GM18502 (cell line): ENCODE data around the gene DICER1.
"Not testable (repeated sequence)": the region's sequence is repeated elsewhere in the genome, so short reads cannot be mapped to it uniquely, and the experiment has no call there.

Source experiments
- ATAC-seq: cut with Tn5 transposase; IDR thresholded peaks from one replicate; pipeline ENCODE4 v1.9.1; 2021; ENCODE audit warnings: mild to moderate bottlenecking; ENCODE audit not compliant: unreplicated experiment, poor library complexity

The DICER1 gene

DNA sequence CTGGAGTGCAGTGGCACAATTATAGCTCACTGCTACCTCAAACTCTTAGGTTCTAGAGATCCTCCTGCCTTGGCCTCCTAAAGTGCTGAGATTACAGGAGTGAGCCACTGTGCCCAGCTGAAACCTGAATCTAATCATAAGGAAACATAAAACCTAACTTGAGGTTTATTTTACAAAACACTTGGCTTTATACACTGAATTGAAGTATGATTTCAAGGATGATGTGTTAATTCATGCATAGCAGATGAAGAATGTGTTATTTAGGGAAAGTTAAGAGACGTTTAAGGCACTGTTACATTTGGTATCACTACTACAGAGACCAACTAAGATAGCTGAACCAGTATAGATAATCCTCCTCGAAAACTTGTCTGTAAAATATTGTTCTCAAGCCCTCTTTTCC is 6.4 kb downstream of the DICER1 start:
- no peak for ATAC-seq

DNA sequence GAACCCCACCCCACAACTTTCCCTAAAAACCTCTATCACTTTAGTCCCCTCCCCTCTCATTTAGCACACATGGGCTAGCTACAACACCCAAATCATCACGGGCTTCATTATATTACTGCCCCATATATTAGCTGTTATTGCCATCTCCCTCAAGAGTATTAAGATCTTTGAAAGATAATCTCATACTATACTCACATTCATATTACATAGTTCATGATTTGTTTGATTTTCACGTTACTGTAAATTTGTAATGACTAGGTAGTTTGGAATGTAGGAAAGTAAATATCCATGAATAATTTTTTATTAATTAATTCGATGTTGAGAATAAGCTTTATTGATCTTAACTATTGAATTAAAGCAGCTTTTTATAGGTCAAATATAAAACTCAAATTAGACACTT is 7.9 kb downstream of the DICER1 start:
- no peak for ATAC-seq

DNA sequence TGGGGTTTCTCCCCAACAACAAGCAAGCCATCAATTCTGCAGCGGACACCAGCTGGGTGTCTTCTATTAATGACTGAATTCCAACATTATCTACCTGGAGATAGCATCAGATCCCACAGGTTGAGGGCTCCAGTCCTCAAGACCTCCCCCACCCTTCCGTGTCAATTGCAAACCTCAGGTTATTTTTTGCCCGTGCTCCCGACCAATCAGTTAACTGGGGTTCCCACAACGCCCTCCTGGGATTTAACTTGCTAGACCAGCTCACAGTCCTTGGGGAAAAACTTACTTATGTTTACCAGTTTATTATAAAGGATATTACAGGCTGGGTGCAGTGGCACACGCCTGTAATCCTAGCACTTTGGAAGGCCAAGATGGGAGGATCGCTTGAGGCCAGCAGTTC is 9.7 kb downstream of the DICER1 start:
- ATAC-seq: no peak

DNA sequence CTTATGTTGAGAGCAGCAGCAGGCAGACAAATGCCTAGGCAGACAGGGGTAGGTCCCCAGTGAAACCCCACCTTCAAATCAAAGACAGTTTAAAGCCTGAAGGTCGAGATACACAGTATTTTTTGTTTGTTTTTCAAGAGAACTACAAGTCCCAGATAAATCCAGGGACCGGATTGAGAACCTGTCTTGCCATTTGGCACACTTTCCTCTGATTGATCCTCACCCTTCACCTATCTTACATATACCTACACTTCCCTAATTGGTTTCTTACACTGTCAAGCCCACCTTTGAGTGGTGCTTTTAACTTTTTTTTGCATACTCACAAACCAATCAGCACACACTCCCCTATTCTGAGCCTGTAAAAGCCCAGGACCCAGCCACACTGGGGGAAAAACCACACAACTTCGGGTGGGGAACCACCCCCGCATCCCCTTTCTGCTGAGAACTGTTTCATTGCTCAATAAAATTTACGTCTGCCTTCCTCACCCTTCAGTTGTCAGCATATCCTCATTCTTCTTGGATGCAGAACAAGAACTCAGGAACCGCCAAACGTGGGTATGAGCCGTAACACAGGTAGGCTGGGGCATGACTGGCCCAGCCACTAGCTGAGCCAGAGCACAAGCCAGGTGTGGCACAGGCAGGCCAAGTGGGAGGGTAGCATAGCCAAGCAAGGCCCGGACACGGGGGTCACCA is 11.1 kb downstream of the DICER1 start:
- no peak for ATAC-seq

DNA sequence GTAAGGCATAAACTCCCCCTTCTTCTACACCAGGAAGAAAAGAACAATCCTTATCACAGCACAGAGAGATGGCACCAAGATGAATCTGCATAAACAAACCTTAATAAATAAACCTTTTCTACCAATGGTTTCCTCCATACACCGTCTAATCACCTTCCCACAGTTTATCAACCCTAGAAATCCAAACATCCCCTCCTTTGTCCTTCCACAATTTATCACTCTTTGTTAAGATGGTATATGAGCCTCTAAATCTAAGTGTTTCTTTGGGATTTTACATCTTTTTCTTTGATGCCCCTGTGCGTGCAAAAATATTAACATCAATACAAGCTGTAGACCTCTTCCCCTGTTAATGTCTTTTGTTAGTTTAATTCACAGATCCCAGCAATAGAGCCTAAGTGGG is 12.5 kb downstream of the DICER1 start:
- ATAC-seq: no peak

DNA sequence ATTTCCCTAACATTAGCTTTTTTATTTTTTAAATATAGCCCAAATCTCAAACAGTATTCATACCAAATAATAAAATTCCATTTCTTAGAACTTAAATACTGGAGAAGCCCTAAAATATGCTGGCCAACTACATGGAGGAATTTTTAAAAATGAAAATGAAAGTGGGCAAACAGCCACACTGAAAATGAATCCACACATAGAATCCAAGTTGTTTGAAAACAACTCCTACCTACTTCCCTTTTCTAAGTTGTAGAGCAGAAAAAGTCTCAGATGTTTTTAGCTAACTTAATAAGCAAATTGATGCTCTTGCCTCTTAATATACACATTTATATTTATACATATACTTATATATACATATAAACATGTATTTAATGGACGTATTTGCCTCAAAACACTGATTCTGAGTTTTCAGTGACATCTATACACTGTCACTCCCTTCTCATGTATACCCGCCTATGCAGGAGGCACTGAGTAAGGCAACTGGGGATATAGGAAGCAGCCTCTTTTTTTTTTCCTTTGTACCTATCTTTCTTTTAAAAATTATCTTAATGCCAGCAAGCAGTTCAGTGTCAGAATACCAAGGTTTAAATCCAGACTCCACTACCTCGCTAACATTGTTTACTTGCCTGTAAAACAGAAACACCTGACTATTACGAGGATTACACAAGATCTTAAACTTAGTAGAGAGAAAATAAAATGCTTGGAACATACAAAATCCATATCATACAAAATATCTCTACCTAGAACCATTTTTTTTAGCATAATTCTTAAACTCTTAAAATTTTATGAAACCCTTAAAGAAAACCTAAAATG is 13.3 kb downstream of the DICER1 start:
- ATAC-seq: peak; percentile 51

DNA sequence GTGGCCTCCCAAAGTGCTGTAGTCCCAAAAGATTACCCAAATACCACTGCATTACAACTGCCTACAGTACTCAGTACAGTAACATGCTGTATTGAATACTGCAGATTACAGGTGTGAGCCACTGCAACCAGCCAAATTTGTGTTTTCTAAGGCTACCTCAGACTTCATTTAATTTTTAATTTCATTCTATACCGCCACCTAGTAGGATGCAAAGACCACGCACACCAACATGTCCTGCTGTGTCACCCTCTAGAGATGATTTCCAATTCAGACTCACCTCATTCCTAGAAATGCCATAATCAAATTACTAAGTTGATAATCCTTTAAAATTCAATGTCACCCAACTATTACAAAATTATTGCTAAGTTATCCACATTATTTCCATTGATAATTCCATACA is 15.1 kb downstream of the DICER1 start:
- ATAC-seq: no peak

DNA sequence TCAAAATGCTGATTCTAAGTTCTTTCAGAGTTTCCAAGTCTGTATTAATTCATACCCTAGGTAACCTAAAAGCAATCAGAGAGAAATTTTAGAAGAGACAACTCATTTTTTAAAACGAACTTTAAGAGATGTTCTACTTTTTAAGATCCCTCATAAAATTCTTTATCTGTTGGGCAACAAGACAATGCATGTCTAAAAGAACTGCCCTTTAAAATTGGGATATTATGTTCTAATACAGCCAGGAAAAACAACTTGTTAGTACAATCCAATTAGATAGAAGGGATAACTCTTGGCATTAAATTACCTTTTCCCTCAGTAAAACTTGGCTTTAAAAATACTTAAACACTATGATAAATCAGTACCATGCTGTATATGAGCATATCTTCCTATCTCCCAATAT is 15.6 kb downstream of the DICER1 start:
- ATAC-seq: no peak

DNA sequence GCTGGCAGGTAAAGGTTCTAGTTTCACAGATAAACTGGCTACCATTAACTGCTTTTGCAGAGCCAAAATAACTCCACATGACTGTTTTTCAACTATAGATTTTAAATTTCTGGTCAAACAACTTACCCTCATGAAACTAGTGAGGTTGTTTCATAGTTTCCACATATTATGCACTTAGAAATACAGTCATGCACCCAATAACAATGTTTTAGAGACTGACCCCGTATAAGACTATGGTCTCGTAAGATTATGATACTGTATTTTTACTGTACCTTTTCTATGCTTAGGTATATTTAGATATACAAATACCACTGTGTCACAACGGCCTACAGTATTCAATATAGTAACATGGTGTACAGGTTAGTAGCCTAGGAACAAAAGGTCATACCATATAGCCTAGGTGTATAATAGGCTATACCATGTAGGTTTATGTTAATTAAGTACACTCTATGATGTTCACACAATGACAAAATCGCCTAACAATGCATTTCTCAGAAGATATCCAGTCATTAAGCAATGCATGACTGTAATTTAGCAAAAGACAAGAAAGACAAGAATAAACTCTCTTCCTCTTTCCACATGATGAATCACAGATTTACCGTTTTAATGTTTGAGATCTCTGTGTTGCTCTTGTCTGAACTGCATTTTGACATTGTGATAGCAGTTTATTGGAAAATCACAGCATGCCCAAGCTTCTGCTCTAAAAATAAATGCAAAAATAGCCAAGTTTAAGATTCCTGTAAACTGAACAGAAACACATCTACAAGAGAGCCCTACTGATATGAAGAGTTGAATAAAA is 17.1 kb downstream of the DICER1 start:
- no peak for ATAC-seq

DNA sequence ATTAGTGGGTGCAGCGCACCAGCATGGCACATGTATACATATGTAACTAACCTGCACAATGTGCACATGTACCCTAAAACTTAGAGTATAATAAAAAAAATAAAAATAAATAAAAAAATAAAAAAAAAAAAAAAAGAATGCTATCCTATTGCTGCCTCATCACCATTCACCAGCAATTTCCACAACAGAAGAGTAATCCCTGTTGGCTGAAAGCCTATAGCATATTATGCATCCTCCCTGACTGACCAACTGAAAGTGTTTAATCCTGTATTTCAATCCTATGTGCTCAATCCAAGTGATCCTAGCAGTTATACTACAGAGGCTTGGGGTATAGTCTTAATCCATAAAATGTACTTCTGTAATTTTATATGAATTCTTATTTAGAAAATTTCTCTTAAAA is 18.5 kb downstream of the DICER1 start:
- ATAC-seq: no peak

DNA sequence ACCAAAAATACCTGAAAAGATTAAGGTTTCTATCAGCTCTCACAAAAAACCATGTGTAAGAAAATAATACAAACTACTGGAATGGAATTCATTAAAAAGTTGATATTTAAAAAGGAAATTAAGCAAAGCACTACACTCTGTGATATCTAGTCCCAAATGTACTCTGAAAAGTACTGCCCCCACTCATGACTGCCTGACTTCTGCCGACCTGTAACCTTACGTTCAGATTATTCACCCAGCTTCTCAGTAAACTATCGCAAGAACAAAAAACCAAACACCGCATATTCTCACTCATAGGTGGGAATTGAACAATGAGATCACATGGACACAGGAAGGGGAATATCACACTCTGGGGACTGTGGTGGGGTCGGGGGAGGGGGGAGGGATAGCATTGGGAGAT is 18.9 kb downstream of the DICER1 start:
- ATAC-seq: not testable (repeated sequence)

DNA sequence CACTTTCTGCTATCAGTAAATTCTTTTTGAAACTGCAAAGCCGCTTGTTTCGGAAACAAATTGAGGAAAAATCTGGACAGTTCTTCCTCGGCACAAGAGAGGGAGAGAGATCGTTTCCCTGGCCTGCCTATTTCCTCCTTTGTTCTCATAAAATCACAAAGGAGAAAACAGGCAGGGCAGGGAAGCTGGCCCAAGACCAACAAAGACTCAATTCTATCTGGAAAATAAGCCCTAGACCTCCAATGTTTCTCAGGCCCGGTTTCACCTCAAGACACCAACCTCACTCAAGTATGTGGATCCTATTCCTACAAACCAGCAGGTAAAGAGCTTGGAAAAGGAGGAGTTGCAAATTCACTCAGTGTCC is 19.5 kb downstream of the DICER1 start:
- no peak for ATAC-seq

DNA sequence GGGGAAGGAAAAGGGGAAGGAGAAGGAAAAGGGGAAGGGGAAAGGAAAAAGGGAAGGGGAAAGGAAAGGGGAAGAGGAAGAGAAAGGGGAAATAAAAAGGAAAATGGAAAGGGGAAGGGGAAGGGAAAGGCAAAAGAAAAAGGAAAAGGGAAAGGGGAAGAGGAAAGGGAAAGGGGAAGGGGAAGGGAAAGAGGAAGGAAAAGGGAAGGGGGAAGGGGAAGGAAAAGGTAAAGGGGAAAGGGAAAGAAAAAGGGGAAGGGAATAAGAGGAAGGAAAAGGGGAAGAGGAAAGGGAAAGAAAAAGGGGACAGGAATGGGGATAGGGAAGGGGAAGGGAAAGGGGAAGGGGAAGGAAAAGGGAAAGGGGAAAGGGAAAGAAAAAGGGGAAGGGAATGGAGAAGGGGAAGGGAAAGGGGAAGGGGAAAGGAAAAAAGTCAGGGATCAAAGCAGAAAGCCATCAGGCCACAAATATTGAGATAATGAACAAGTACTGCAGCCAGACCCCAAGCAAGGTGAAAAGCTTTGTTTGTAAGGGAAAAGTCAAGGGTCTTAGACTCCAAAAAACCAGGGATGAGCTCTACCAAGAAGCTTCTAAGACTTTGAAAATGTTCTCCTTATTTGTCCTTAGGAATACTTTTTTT is 20.0 kb downstream of the DICER1 start:
- ATAC-seq: no peak

DNA sequence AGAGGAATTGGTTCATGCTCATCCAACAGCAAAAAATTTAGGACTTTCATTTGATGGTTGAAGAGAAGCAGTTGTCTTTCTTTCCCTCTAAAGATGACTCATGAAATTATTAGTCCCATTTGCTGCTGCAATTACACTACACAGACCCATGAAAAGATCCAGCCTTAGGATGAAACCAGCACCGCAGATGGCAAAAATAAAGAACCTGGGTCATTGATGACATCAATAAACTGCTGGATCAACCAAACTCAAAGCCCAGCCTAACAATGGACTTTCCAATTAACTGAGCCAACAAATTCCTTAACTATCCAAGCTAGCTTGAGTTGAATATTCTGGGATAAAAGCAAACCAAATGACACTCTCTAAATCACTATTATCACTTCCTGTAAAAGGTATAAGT is 20.7 kb downstream of the DICER1 start:
- no peak for ATAC-seq

DNA sequence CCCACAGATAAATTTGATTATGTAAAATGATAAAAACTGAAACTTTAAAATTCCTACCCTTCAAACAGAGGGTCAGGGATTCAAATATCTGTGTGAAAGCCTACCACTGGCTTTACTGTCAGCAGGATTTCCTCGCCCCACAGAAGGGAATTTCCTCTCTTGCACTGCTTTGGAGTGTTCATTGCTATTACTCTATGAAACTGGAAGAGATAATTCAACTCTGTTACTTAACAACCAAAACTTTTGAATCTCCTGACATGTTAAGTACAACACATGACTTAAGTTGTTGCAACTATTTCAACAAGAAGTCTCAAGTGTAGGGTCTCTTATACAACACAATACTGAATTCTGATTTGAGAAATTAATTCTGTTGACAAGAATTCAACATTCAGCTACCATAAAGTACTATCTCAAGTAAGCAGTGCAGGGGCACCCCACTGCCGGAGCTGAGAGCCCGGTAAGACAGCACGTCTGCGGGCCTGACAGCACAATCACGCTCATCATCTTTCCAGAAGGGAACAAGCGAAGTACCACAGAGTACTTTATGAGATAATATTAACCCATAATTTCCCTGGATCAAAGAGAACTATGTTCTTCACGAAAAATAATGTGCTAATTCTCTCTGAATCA is 22.9 kb downstream of the DICER1 start:
- no peak for ATAC-seq

DNA sequence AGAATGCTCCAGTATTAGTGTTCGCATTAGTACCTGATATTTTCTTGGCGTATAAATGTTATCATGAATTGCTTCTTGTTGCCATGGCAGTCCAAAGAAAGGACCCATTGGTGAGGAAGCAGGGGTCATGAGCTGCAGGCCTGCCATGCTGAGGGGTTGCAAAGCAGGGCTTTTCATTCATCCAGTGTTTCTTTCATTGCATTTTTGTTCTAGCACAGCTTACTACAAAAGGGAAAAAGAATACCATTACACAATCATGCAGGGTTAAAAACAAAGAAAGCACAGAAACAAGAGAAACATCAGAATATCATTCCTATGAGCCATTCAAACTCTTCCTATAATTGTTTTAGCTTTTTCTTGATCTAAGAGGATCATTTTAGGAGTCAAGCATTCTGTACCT is 24.0 kb downstream of the DICER1 start:
- ATAC-seq: no peak

DNA sequence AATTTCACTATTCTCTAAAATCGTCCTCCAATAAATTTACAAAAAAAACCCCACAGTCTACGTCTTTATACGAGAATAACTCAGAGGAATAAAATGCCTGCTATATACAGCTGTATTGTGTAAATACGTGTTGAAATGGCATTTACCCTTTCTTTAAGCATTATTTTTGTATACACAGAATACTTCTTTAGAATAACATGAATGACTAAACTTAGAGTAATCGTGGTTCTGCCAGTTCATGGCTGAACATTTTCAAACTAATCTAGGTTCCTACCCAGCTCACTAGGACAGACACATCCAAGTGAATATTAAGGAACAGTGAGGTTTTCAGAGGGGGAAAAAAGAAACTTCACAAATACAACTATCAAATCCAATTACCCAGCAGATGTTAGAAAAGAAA is 24.6 kb downstream of the DICER1 start:
- ATAC-seq: no peak

DNA sequence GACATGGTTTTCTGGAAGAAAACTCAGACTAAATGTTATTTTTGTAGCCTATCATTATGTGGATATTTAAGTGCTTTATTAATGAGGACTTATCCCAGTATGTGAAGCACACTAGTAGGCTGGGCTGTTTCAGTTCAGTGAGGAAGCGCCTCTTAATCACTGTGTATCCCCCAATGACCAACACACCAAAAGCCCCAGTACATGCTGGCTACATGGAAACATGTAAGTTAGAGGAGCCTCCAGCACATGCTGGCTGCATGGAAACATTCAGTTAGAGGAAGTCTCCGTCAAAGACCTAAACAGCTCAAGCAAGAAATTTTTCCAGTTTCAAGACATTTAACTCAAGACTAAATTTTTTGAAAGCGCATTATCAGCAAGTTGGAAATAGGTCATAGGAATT is 26.8 kb downstream of the DICER1 start:
- ATAC-seq: no peak

DNA sequence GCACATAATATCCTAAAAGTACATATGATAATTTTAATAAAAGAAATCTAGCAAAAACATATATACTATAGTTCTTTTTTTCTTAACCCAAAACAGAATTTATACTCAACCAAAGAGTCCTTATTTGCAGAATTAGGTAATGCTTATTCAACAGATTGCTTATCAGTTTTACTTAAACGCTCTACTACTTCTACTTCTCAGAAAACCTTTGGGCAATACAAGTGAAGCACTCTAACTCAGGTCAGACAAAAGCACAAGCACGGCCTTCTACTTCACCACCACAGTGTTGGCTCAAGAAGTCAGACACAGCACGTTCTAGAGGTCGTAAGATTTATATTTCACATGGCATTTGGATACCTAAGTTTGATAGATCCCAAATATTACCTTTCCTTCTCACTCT is 29.2 kb downstream of the DICER1 start:
- no peak for ATAC-seq

DNA sequence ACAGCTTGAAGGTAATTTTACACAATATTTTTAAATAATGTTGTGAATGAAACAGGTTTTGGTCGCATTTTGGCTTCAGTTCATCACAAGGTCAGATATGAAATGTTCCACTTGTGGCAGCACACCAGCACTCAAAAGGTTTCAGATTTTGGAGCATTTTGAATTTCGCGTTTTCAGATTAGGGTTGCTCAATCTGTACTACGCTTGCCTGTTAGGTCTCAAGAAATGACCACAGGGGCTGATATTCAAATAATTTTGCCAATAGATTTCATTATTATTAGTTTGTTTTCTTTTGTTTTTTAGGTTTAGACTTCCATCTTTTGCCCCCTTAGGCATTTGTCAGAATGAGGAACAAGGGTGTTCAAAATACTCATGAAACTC is 29.8 kb downstream of the DICER1 start:
- ATAC-seq: no peak
